ENCODE measurements around the gene C5AR1. TPM values are rescaled to one million over a fixed set of nuclear protein-coding genes. Genes with fewer than 3 reads are reported as not detected.

The C5AR1 gene
- total RNA-seq, 2 experiments from 2014 or later: 1.1 TPM; not detected in 1

GRCh38 chr19:47370045-47370611 is 60.5 kb downstream of the C5AR1 start:
- no peak for DNase-seq (ENCODE audit: low spot score)
- intact Hi-C loops (cut with micrococcal nuclease; ENCODE audit: unreplicated experiment): no loop called here
- no peaks in the 10 kb centered on the region for H3K9me2 ChIP-seq (ENCODE audit: insufficient read depth, low read length)
- no peaks in the 10 kb centered on the region for H3K79me2 ChIP-seq (ENCODE audit: insufficient read depth, low read depth, low read length)
- H3K9me3 ChIP-seq (ENCODE audit: low read length): no peaks in the 10 kb centered on the region
- no peaks in the 10 kb centered on the region for H3K4me1 ChIP-seq (ENCODE audit: insufficient read depth, low read length, poor library complexity, severe bottlenecking)
- no TSS peak for BruUV-seq (replicated peaks)
- H2AFZ ChIP-seq (ENCODE audit: low read length): no peak overlapping the region
- POLR2A ChIA-PET: no interaction called here
- peaks cover 78% of the 10 kb centered on the region for H3K36me3 ChIP-seq (ENCODE audit: insufficient read depth, low read length)
- no peak overlapping the region for H3K4me2 ChIP-seq (ENCODE audit: low read length)
- no peaks in the 10 kb centered on the region for H4K20me1 ChIP-seq (ENCODE audit: insufficient read depth, low read length)
- H3K4me3 ChIP-seq (ENCODE audit: low read depth, low read length, poor library complexity, severe bottlenecking): no peak overlapping the region
- no peak for TF ChIP-seq EZH2phosphoT487 (IDR thresholded peaks at IDR 0.05; ENCODE audit: borderline replicate concordance, low read depth, low read length)
- TF ChIP-seq CTCF (conservative IDR thresholded peaks at IDR 0.05; ENCODE audit: low read length): no peak
- CTCF ChIA-PET (ENCODE audit: unreplicated experiment): no interaction called here
- H3K27ac ChIP-seq (ENCODE audit: low read depth, low read length, poor library complexity, severe bottlenecking): no peak overlapping the region

- Histone ChIP-seq H3K4me1 (ENCODE audit: insufficient read depth, low read length, poor library complexity, severe bottlenecking) (no peaks in the 10 kb centered on the region), H3K4me3 (ENCODE audit: low read depth, low read length, poor library complexity, severe bottlenecking) (no peak overlapping the region), H3K36me3 (ENCODE audit: insufficient read depth, low read length) (peaks cover 83% of the 10 kb centered on the region), H3K27ac (ENCODE audit: low read depth, low read length, poor library complexity, severe bottlenecking) (no peak overlapping the region), H3K9me3 (ENCODE audit: low read length) (no peaks in the 10 kb centered on the region), H3K79me2 (ENCODE audit: insufficient read depth, low read depth, low read length) (no peaks in the 10 kb centered on the region), H2AFZ (ENCODE audit: low read length) (no peak overlapping the region), H4K20me1 (ENCODE audit: insufficient read depth, low read length) (no peaks in the 10 kb centered on the region), H3K4me2 (ENCODE audit: low read length) (no peak overlapping the region), H3K9me2 (ENCODE audit: insufficient read depth, low read length) (no peaks in the 10 kb centered on the region)
- no peak for DNase-seq (ENCODE audit: low spot score)
- intact Hi-C loops (cut with micrococcal nuclease; ENCODE audit: unreplicated experiment): no loop called here
- BruUV-seq (replicated peaks): no TSS peak
- TF ChIP-seq EZH2phosphoT487 (IDR thresholded peaks at IDR 0.05; ENCODE audit: borderline replicate concordance, low read depth, low read length) (no peak), CTCF (conservative IDR thresholded peaks at IDR 0.05; ENCODE audit: low read length) (no peak)
- POLR2A ChIA-PET: no interaction called here
- CTCF ChIA-PET (ENCODE audit: unreplicated experiment): no interaction called here
These were observed 61.6 kb downstream of the C5AR1 start for GRCh38 chr19:47371261-47371660.

Other genes starting within 250 kb of the C5AR1 start
- gene ZC3H4, start 196.1 kb upstream of the C5AR1 start, total RNA-seq (2014; rRNA removed; shearing (Covaris generic)): 16.6 and 23.0 TPM in 2 replicates
- gene ZC3H4, start 196.1 kb upstream of the C5AR1 start, total RNA-seq (2022): 76.8 and 80.9 TPM in 2 replicates
- 165 and 185 TPM in 2 replicates for gene SAE1, start 179.0 kb upstream of the C5AR1 start, total RNA-seq (2014; rRNA removed; shearing (Covaris generic))
- 144 and 150 TPM in 2 replicates for gene SAE1, start 179.0 kb upstream of the C5AR1 start, total RNA-seq (2022)
- 6.9 and 8.9 TPM in 2 replicates for gene BBC3, start 78.7 kb upstream of the C5AR1 start, total RNA-seq (2014; rRNA removed; shearing (Covaris generic))
- gene BBC3, start 78.7 kb upstream of the C5AR1 start, total RNA-seq (2022): 10.5 and 13.2 TPM in 2 replicates
- gene CCDC9, start 53.3 kb upstream of the C5AR1 start, total RNA-seq (2014; rRNA removed; shearing (Covaris generic)): 6.5 and 7.9 TPM in 2 replicates
- 19.3 and 19.7 TPM in 2 replicates for gene CCDC9, start 53.3 kb upstream of the C5AR1 start, total RNA-seq (2022)
- gene INAFM1, start 35.0 kb upstream of the C5AR1 start, total RNA-seq (2014; rRNA removed; shearing (Covaris generic)): 4.6 and 5.0 TPM in 2 replicates
- 7.6 and 10.3 TPM in 2 replicates for gene INAFM1, start 35.0 kb upstream of the C5AR1 start, total RNA-seq (2022)
- gene C5AR2, start 22.3 kb downstream of the C5AR1 start, total RNA-seq (2014; rRNA removed; shearing (Covaris generic)): 0.70 and 2.9 TPM in 2 replicates
- 2.6 and 3.5 TPM in 2 replicates for gene C5AR2, start 22.3 kb downstream of the C5AR1 start, total RNA-seq (2022)
- gene DHX34, start 39.5 kb downstream of the C5AR1 start, total RNA-seq (2014; rRNA removed; shearing (Covaris generic)): 23.0 and 32.2 TPM in 2 replicates
- 18.9 and 19.7 TPM in 2 replicates for gene DHX34, start 39.5 kb downstream of the C5AR1 start, total RNA-seq (2022)
- not detected in 2 replicates for gene MEIS3, start 109.7 kb downstream of the C5AR1 start, total RNA-seq (2014; rRNA removed; shearing (Covaris generic))
- 0.79 and 1.3 TPM in 2 replicates for gene MEIS3, start 109.7 kb downstream of the C5AR1 start, total RNA-seq (2022)
- gene SLC8A2, start 162.0 kb downstream of the C5AR1 start, total RNA-seq (2014; rRNA removed; shearing (Covaris generic)): 0.13 TPM in 1 of 2 replicates, not detected in the other
- gene SLC8A2, start 162.0 kb downstream of the C5AR1 start, total RNA-seq (2022): 0.36 and 0.59 TPM in 2 replicates
- 13.8 and 14.0 TPM in 2 replicates for gene KPTN, start 174.4 kb downstream of the C5AR1 start, total RNA-seq (2014; rRNA removed; shearing (Covaris generic))
- 11.5 and 13.6 TPM in 2 replicates for gene KPTN, start 174.4 kb downstream of the C5AR1 start, total RNA-seq (2022)
- 54.7 and 71.4 TPM in 2 replicates for gene NAPA, start 205.2 kb downstream of the C5AR1 start, total RNA-seq (2014; rRNA removed; shearing (Covaris generic))
- gene NAPA, start 205.2 kb downstream of the C5AR1 start, total RNA-seq (2022): 56.5 and 63.1 TPM in 2 replicates